Stimulated activated CD4-positive, alpha-beta T cell treated with anti-CD3 and anti-CD28 coated beads, TNF-alpha, amount 100 ng/mL, for 1 hour (primary cell): Measurements from ENCODE around the gene CELA1.
A peak's percentile ranks its signal among the peaks of the same experiment; 100 is the strongest.
"Not testable (repeated sequence)": the region's sequence is repeated elsewhere in the genome, so short reads cannot be mapped to it uniquely, and the experiment has no call there.

Experiments used
- DNase-seq, 3 donors: peaks; one replicate each; pipeline ENCODE4 v3.0.0-alpha.2; 2020; ENCODE audit warnings: low read depth in 3 of 3, low spot score in 1 of 3

The CELA1 gene

DNA sequence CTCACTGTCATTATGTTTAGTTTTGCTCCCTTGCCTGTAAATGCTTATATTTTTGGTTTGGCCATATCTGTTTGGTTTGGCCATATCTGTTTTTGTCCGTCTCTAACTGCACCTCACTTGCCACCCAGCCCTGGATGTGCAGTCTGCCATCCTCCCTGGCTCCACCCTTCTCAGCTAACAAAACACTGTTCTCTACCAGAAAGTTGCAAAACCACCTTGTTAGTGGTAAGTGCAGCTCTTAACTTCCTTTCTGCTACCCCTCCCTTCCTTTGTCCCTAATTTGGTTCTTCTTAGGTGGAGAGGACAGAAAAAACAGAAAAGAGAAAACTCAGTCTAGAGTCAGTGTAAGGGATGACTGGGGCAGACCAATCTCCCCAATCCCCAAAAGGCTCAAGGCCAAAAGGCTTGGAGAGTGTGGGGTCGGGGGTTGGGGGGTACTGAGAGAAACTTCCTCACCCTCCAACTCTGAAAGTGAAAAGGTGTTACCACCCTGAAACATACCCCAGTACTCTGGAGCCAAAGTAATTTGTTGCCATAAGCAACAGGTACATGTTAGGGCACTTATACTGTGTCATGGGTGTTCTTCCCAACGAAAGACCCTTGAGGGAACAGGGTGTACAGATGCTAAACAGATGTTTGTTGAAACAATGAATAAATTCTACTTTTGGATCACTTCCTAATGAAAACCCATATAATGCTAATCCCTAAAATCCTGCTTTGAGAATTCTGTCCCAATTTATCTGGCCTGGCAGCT is 27.5 kb downstream of the CELA1 start:
- peak in 2 of 3 donors; percentile 21 to 29 for DNase-seq

DNA sequence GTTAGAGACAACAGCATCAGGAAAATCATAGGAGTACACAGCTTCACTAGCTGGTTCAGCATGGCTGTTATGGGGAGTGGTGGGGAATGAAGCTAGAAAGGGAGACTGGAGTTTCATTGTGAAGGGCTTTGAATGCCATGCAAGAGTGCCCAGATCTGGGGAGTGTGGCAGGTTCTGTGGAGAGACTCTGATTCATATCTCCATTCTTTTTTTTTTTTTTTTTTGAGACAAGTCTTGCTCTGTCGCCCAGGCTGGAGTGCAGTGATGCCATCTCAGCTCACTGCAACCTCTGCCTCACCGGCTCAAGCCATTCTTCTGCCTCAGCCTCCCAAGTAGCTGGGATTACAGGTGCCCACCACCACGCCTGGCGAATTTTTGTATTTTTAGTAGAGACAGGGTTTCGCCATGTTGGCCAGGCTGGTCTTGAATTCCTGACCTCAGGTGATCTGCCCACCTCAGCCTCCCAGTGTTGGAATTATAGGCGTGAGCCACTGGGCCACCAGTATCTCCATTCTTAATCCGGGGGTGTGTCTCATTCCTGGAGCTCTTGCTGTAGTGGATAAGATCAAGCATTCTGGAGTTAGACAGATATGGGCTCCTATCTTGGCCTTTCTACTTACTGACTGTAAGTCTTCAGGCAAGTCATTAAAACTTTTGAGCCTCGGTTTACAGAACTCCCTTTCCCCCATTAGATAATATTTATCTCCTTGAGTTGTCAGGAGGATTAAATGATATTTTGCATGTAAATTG is 28.2 kb downstream of the CELA1 start:
- DNase-seq: not testable (repeated sequence)

DNA sequence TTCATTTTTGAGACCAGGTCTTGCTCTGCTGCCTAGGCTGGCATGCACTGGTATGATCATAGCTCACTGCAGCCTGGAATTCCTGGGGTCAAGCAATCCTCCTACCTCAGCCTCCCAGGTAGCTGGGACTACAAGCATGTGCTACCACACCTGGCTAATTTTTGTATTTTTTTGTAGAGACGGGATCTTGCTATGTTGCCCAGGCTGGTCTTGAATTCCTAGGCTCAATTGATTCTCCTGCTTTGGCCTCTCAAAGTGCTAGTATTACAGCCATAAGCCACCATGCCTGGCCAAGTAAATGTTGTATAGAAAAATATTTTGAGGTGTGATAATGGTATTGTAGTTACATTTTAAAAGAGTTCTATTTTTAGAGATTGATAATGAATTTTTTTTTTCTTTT is 35.1 kb downstream of the CELA1 start:
- DNase-seq: no peak

DNA sequence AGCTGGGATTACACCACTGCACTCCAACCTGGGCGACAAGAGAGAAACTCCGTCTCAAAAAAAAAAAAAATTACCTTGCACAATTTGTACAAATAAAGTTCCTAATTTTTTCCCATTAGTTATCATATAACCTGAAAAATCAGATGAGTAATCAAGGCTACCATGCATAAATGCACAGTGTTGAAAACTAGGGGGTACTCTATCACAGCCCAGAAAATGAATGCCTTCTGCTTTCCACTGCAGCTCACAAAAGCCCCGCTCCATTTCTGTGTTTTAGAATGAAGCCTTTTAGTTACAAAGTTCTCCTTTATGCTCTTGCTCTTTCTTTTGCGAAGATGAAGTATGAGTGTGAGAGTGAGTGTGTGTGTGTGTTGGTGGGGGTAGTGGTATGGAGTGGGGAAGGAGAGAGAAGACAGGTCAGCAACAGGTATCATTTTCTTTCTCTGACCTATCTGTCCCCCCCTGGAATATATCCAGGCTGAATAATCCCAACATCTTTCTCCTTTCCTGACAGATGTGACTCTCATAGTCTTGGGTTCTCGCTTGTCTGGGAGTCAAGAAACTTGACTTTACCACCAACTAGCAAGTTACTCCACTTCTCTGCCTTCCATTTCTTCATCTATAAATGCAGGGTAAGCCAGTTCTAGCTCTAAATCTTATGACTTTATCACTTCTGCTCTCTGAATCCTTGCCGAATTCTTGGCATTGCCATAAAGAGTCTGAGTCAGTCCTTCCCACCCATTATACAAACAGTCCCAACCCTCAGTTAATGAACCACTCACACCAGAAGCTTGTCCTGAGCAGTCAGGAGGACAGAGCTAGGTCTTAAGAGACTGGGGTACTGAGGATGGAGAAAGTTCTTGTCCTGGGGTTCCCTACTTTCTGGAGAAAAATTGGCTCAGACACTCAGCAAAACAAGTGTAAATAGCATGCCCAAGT is 38.6 kb downstream of the CELA1 start:
- DNase-seq: no peak

DNA sequence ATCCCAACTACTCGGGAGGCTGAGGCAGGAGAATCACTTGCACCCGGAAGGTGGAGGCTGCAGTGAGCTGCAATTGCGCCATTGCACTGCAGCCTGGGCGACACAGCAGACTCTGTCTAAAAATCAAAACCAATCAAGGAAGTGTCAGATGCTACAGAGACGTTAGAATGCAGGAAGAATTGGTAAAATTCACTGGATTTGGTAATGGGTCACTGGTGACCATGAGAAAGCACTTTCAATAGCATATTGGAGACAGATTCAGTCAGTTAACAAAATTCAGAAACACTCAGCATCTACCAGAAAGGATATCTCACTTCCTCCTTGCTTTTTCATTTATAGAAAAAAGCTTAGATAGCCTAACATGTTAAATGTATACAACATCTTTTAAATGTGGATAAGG is 40.0 kb downstream of the CELA1 start:
- DNase-seq: no peak

DNA sequence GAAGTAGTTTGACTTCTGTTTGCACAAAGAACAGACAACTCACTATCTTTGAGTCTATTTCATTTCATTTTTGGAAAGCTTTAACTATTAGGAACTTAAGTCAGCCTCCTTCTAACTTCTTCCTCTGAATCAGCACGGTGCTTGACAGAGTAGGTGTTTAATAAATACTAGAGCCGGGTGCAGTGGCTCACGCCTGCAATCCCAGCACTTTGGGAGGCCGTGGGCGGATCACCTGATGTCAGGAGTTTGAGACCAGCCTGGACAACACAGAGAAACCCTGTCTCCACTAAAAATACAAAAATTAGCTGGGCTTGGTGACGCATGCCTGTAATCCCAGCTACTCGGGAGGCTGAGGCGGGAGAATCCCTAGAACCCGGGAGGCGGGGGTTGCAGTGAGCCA is 45.7 kb downstream of the CELA1 start:
- DNase-seq: not testable (repeated sequence)

DNA sequence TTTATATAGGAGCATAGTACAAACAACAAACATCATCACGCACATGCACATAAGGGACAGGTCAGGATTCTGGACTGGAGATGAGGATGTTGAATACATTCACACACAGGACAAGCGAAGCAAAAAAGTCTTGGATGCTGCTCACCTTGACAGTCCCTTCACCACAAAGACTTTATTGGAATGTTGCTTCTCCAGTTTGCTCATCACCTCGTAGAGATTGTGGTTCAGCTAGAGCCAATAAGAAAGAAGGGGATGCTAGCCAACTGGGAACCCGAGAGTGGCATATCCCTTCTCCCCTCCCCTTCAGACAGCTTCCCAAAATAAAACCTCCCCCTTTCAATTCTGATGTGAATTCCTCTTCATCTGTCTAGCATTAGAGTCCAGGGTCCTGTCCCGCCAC is 50.8 kb downstream of the CELA1 start:
- DNase-seq: no peak

DNA sequence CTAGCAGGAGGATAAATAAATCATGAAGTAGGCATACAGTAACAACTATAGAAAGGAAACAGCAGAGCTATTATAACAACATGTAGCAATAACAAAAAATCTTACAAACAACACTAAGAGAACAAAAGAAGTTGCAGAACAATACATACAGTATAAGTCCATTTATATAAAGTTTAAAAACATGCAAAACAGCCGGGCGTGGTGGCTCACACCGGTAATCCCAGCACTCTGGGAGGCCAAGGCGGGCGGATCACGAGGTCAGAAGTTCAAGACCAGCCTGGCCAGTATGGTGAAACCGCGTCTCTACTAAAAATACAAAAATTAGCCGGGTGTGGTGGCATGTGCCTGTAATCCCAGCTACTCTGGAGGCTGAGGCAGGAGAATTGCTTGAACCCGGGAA is 52.4 kb downstream of the CELA1 start:
- not testable (repeated sequence) for DNase-seq

DNA sequence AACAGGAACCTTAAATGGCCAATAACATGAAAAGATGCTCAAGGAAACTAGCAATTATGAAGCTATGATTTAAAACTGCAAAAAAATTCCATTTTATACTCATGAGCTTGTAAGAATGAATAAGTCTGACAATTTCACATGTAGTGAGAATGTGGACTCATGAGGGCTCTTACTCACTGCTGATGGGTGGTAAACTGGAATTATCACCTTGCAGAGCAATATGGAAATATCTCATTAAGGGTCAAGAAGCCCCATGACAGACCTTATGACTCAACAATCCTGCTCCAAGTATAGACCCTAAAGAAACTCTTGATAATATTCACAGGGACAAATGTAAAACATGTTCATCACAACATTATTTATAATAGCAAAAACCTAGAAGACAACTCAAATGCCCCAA is 52.8 kb downstream of the CELA1 start:
- DNase-seq: no peak

DNA sequence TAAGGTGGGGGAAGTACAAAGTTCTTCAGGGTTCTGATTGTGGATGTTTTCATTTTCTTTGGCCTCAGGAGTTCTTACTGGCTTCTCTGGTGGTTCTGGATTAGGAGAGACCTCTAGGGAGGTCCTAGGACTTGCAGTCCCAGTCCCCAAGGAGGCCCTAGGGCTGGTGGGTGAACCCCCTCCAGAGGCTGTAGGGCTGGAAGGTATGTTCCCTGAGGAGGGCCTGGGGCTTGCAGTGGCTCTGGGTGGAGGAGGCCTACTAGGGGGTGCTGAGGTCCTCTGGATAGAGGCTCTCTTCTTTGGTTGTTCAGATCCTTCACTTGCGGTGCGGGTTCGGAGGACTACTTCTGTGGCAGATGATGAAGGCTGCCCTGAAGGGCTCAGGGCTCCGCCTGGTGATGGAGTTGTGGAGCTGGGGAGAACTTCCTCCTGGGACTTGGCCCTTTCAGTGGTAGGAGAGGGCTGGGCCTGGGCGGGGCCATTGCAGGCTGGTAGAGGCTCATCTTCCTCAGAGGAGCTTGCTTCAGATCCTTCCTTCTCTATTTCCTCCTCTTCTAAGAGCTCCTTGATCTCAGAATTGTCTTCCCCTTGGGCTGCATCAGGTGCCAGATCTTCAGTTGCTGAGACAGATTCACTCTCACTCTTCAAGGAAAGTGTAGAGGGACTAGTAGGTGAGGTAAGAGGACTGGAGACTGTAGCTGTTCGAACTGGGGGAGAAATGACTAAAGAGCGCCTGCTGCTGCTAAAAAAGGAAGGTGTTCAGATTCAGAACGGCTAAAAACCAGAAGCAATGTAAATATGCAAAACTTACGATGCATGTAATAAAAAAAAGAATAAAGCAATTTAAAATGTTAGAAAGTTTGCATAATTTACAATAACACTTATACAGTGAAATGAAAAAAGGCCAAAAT is 54.6 kb downstream of the CELA1 start:
- not testable (repeated sequence) for DNase-seq

DNA sequence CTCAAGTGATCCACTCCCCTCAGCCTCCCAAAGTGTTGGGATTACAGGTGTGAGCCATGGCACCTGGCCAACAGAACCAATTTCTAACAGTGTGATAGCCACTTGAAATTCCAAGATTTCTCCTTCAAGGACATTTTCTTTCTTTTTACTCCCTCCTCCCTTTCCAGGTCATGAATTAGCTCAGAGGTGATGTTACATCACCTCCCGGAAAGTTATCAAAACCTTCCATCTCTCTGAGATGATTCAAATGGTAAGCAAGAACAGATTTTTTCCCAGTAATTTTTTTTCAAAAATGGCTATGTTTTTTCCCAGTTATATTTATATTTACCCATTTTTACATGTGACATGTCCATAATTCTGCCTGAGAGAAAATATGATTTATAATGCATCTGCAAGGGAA is 60.6 kb downstream of the CELA1 start:
- DNase-seq: no peak

DNA sequence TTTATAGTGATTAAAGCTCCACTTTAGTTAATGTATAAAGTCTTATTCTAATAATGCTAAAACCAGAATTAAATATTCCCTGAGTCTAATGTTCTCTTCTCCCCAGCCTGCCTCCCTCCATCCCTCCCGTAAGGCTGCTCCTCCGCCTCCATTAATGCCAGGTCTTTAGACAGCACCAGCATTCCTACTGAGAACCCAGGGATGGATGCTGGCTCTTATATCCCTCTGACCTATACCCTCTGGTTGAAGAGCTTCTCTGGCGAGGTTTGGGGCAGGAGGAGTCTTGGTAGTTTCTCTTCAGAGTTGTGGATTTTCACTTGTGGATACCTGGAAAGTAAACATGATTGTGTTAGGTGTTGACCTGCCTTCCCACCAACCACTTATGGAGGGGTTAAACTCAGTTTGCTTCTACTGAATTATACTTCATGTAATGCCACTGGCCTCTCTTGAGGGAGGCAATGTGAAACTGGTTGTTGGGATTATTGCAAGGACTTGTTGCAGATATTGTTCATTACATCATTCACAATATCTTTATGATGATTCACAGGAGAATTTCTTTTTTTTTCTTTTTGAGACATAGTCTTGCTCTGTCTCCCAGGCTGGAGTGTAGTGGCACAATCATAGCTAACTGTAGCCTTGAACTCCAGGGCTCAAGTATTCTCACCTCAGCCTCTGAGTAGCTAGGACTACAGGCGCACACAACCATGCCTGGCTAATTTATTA is 65.1 kb downstream of the CELA1 start:
- no peak for DNase-seq
